Fibroblast of pulmonary artery (primary cell): ENCODE data around the gene TMEM147.

Source experiments
- DNase-seq: peaks from one replicate; pipeline ENCODE4 v3.0.0-alpha.2; 2010; ENCODE audit warnings: low read depth
- H3K4me3 ChIP-seq: replicated peaks from 2 replicates; pipeline ENCODE4 v1.5.1; 2011; ENCODE audit warnings: low read depth, mild to moderate bottlenecking, control low read depth, low read length, moderate library complexity
- TF ChIP-seq, protein P1 (sequence below): IDR thresholded peaks from 2 replicates; pipeline ENCODE4 v1.5.1; 2011; ENCODE audit warnings: mild to moderate bottlenecking, control low read depth, low read length, inconsistent platforms; ENCODE audit errors: missing control alignments

Gene TMEM147

DNA sequence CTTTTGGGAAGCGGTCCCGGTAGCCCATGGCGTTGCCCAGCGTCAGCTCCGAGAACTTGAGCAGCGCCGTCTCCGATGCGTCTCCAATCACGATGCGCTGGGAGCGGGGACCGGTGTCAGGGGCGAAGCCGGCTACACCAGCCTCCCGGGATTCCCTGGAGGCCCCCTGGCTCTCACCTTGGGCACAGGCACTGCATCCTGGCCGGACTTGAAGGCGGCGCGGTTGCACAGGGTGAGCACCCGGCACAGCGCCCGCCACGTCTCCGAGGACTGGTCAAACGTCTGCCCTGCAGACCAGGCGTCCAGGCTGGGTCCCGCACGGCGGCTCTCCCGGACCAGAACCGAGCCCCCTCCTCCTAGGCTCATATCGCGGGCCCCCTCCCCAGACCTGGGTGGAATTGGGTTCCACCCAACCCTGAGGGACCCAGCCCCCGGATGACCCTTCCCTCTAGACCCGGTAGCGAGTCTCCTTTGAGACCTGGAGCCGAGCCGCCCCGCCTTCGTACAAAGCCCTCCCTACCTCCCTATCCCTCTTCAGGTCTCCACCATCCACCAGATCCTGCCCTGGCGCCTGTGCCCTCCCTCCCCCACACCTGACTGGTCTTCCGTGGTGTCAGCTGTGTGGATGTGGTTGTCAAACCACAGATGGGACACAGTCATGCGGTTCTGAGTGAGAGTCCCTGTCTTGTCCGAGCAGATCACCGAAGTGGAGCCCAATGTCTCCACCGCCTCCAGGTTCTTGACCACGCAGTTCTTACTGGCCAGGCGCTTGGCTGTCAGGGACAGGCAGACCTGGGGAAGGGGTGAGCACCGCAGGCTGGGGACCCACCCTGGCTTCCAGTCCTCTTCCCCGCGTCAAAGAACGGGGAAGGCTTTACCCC is 13.2 kb downstream of the TMEM147 start:
- H3K4me3 ChIP-seq, result peak overlapping the region; percentile 47
- TF ChIP-seq, protein P1, sequence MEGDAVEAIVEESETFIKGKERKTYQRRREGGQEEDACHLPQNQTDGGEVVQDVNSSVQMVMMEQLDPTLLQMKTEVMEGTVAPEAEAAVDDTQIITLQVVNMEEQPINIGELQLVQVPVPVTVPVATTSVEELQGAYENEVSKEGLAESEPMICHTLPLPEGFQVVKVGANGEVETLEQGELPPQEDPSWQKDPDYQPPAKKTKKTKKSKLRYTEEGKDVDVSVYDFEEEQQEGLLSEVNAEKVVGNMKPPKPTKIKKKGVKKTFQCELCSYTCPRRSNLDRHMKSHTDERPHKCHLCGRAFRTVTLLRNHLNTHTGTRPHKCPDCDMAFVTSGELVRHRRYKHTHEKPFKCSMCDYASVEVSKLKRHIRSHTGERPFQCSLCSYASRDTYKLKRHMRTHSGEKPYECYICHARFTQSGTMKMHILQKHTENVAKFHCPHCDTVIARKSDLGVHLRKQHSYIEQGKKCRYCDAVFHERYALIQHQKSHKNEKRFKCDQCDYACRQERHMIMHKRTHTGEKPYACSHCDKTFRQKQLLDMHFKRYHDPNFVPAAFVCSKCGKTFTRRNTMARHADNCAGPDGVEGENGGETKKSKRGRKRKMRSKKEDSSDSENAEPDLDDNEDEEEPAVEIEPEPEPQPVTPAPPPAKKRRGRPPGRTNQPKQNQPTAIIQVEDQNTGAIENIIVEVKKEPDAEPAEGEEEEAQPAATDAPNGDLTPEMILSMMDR, result no peak
- DNase-seq, result no peak

DNA sequence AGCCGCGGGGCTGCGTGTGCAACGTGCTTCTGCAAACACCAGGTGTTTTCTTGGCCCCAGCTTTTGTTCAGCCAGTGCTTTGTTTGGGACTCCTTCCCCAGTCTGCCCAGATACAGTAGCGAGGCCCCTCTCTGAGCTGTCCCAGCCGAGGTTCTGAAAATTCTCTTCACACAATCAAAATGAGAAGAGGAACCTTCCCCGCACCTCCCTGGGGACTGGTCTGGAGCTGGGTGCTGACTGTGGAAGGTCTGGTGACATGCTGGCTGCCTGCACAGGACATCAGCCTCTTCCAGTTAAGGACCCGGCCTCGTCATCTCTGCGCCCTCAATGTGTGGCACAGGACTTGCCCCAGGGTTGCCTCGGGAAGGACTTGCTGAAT is 13.8 kb downstream of the TMEM147 start:
- TF ChIP-seq, protein P1, result no peak

GRCh38 chr19:35559781-35560180 is 14.4 kb downstream of the TMEM147 start:
- TF ChIP-seq, protein P1, result no peak
- no peak for DNase-seq
- no peak overlapping the region for H3K4me3 ChIP-seq

More for the DNA sequence above, 13.8 kb downstream of the TMEM147 start:
- DNase-seq, result no peak
- H3K4me3 ChIP-seq, result no peak overlapping the region

DNA sequence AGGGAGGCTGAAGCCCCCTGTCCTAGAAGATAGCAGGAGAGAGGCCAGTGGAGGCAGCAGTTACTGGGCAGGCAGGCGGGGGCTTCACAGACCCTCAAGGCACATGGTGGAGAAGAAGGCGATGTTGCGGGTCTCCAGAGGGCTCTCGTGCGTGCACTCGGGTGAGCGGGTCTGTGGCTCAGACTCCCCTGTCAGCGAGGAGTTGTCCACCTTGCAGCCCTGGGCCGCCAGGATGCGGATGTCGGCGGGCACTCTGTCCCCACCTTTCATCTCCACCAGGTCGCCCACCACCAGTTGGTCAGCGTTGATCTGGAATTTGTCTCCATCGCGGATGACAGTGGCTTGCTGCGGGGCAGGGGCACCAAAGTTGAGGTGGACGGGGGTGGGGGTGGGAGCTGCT is 14.8 kb downstream of the TMEM147 start:
- TF ChIP-seq, protein P1, result no peak
- no peak overlapping the region for H3K4me3 ChIP-seq
- no peak for DNase-seq

DNA sequence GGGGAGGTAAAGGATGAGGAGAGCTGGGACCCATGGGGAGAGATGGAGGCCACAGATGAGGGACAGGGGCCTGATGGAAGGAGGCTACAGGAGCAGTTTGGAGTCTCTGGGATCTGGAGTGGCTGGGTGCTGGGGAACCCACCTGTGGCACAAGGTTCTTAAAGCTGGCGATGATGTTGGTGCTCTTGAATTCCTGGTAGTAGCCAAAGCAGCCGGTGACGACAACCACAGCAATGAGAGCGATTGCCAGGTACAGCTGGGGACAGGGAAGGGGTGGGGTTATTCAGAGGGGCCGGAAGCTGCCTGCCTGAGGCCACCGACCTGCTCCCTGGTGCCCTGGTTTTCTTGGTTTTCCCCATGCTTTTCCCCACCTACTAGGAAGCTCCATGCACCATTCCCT is 15.3 kb downstream of the TMEM147 start:
- DNase-seq, result no peak
- TF ChIP-seq, protein P1, result no peak
- no peak overlapping the region for H3K4me3 ChIP-seq

GRCh38 chr19:35561436-35561835 is 16.0 kb downstream of the TMEM147 start:
- DNase-seq, result no peak
- TF ChIP-seq, protein P1, result no peak
- H3K4me3 ChIP-seq, result no peak overlapping the region

GRCh38 chr19:35562336-35562735 is 16.9 kb downstream of the TMEM147 start:
- TF ChIP-seq, protein P1, result no peak
- H3K4me3 ChIP-seq, result no peak overlapping the region
- DNase-seq, result no peak
